T-cell (primary cell): Measurements from ENCODE around the gene CTSH. TPM values are rescaled to one million over a fixed set of nuclear protein-coding genes. Genes with fewer than 3 reads are reported as not detected.
A peak's percentile ranks its signal among the peaks of the same experiment; 100 is the strongest.
"Not testable (repeated sequence)": the region's sequence is repeated elsewhere in the genome, so short reads cannot be mapped to it uniquely, and the experiment has no call there.

ENCODE experiments used
- ATAC-seq, 4 experiments: fragments of 200-7000 bp in 3 of 4; fragments of 150-1000 bp in 1 of 4; cut with Tn5 transposase; replicated peaks in 1 of 4; 1 replicate in 3 of 4; 2 replicates in 1 of 4; pipeline ENCODE4 v1.10.0; 2021; ENCODE audit warnings: moderate library complexity in 3 of 4, mild to moderate bottlenecking in 2 of 4, moderate number of reproducible peaks in 1 of 4
- CTCF ChIA-PET, 2 donors: fragments of 300-600 bp; sonication (Branson Sonifier 250); formaldehyde crosslinking; loops; one replicate each; lab custom pipeline; 2022; ENCODE audit warnings: antibody characterized with exemption in 2 of 2; lab: Charles Lee
- POLR2A ChIA-PET, 2 donors: fragments of 300-600 bp; sonication (Branson Sonifier 250); formaldehyde crosslinking; loops; one replicate each; lab custom pipeline; 2022; ENCODE audit warnings: antibody characterized with exemption in 2 of 2; lab: Charles Lee
- DNase-seq, 35 experiments: peaks; one replicate each; pipeline versions ENCODE4 v3.0.0 to v3.0.0-alpha.2; 2013 to 2023
- H3K27ac ChIP-seq: one replicate; pipeline ENCODE4 v1.5.1; 2013; ENCODE audit warnings: low read length
- H3K27me3 ChIP-seq, 2 experiments: replicated peaks in 1 of 2; 1 replicate in 1 of 2; 2 replicates in 1 of 2; pipeline versions ENCODE4 v1.6.1 to v1.7.0; 2013; ENCODE audit warnings: low read length in 1 of 2, mixed read lengths in 1 of 2; ENCODE audit not compliant: control insufficient read depth in 2 of 2, insufficient read depth in 2 of 2; ENCODE audit errors: extremely low read depth in 1 of 2
- H3K36me3 ChIP-seq, 2 donors: 1 replicate in 1 of 2; 2 replicates in 1 of 2; pipeline versions ENCODE4 v1.6.1 to v1.7.0; 2013; ENCODE audit warnings: low read length in 1 of 2; ENCODE audit not compliant: control insufficient read depth in 2 of 2, insufficient read depth in 1 of 2; ENCODE audit errors: extremely low read depth in 1 of 2
- H3K4me1 ChIP-seq, 2 experiments: 1 replicate in 1 of 2; 2 replicates in 1 of 2; pipeline versions ENCODE4 v1.6.1 to v1.7.0; 2013; ENCODE audit warnings: low read length in 2 of 2, mixed read lengths in 1 of 2; ENCODE audit not compliant: insufficient read depth in 2 of 2, control insufficient read depth in 1 of 2; ENCODE audit errors: extremely low read depth in 1 of 2
- H3K4me3 ChIP-seq, 2 donors: 1 replicate in 1 of 2; 2 replicates in 1 of 2; pipeline versions ENCODE4 v1.5.1 to v1.7.0; 2013; ENCODE audit warnings: mild to moderate bottlenecking in 2 of 2, low read length in 1 of 2, moderate library complexity in 1 of 2; ENCODE audit not compliant: control insufficient read depth in 1 of 2; ENCODE audit errors: extremely low read depth in 1 of 2
- H3K9me3 ChIP-seq: 2 replicates; pipeline ENCODE4 v1.7.0; 2013
- H3K27ac Mint-ChIP-seq, 2 donors: one replicate each; pipeline ENCODE4 v1.8.0; 2020 to 2021; ENCODE audit warnings: mild to moderate bottlenecking in 2 of 2, mixed read lengths in 2 of 2
- H3K27me3 Mint-ChIP-seq, 2 donors: one replicate each; pipeline ENCODE4 v1.8.0; 2021 to 2022; ENCODE audit warnings: mixed read lengths in 2 of 2
- H3K36me3 Mint-ChIP-seq: one replicate; pipeline ENCODE4 v1.8.0; 2021; ENCODE audit warnings: mixed read lengths
- H3K4me1 Mint-ChIP-seq, 3 donors: one replicate each; pipeline ENCODE4 v1.8.0; 2020 to 2022; ENCODE audit warnings: mixed read lengths in 3 of 3, mild to moderate bottlenecking in 1 of 3
- H3K4me3 Mint-ChIP-seq, 3 donors: one replicate each; pipeline ENCODE4 v1.8.0; 2020 to 2022; ENCODE audit warnings: mild to moderate bottlenecking in 3 of 3, mixed read lengths in 3 of 3, moderate library complexity in 3 of 3
- H3K9me3 Mint-ChIP-seq, 3 donors: one replicate each; pipeline ENCODE4 v1.8.0; 2020 to 2022; ENCODE audit warnings: mixed read lengths in 3 of 3
- WGBS: methylation state at CpG from one replicate; pipeline ENCODE4 v1.1.5; 2013; ENCODE audit warnings: missing lambda C conversion rate; ENCODE audit not compliant: insufficient coverage; 5-methylcytosine and 5-hydroxymethylcytosine counted together
- total RNA-seq, 35 experiments: library from RNA in 6 of 35; stranded (reverse) in 6 of 35; fragments of 120-200 nt in 1 of 35; gene quantifications; one replicate each; pipeline versions ENCODE4 v1.2.1 to v1.2.4 and lab custom pipeline; 2013 to 2026

Gene CTSH
- total RNA-seq, 5 donors from 2014 or later (not counting 1 experiment from before 2014, with no cell fraction given): 8.5 to 49.7 (median 19.2) TPM

DNA sequence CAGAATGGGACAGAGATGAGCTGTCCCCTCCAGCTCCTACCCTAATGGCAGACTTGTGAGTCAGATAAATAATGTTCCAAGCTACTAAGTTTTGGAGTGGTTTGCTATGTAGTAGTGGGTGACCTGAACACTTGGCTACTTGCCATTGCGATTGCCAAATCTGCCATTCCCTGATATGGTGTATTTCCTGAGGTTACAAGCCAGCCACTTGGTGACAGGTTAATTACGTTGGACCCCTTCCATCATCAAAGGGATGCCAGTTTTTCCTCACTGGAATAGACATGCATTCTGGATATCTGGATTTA, 38.6 kb downstream of the CTSH start:
- Histone ChIP-seq H3K27ac (no peak overlapping the region), H3K36me3 (peaks cover 6 to 78% of the 10 kb centered on the region in 2 donors), H3K4me3 (no peak overlapping the region), H3K4me1 (no peaks in the 10 kb centered on the region), H3K27me3 (no peaks in the 10 kb centered on the region), H3K9me3 (no peaks in the 10 kb centered on the region)
- H3K36me3 Mint-ChIP-seq: peaks cover 63% of the 10 kb centered on the region
- peaks cover 21 to 33% (median 33%) of the 10 kb centered on the region in 3 donors for H3K4me1 Mint-ChIP-seq
- no peaks in the 10 kb centered on the region for H3K9me3 Mint-ChIP-seq
- H3K27ac Mint-ChIP-seq: no peak overlapping the region
- no peaks in the 10 kb centered on the region for H3K27me3 Mint-ChIP-seq
- no peak overlapping the region for H3K4me3 Mint-ChIP-seq
- ATAC-seq (no peak), DNase-seq (no peak)
- WGBS: 100% methylated on average over 1 of the region's 2 CpGs
- CTCF ChIA-PET: no interaction called here
- POLR2A ChIA-PET: no interaction called here

DNA sequence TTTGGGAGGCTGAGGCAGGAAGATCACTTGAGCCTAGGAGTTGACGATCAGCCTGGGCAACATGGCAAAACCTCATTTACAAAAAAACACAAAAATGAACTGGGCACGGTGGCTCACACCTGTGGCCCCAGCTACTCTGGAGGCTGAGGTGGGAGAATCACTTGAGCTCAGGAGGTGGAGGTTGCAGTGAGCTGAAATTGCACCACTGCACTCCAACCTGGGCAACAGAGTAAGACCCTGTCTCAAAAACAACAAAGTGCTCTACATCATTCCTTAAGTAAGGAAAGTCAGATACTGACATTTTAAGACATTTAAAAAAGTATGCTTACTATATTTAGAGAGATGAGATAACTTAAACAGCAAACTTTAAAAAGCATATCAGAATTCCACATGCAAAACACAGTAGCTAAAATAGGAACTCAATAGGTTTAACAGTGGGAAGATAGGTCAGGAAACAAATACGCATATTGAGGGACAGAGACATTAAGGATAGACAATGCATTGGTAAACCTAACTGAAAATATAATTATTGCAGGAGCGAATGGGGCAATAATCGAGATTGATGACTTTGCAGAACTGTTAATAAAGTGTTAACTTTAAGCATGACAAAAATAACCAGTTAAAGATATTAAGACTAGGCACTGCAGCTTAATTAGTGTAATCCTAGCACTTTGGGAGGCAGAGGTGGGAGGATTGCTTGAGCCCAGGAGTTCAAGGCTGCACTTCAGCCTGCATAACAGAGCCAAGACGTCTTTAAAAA, 40.1 kb downstream of the CTSH start:
- H3K9me3 ChIP-seq: no peaks in the 10 kb centered on the region
- no peak overlapping the region for H3K27ac ChIP-seq
- peaks cover 60% of the 10 kb centered on the region for H3K36me3 Mint-ChIP-seq
- H3K4me1 Mint-ChIP-seq: peaks cover 14 to 25% (median 23%) of the 10 kb centered on the region in 3 donors
- no peak for DNase-seq
- no CpG with 5 or more reads among the region's 6 CpGs for WGBS
- ChIA-PET POLR2A (no interaction called here), CTCF (interaction anchor here (0.7 kb wide), 2 partner anchors 12 to 279 kb away, joined by 6 to 8 read pairs; no protein-coding TSS in a partner anchor)
- no peak overlapping the region for H3K4me3 ChIP-seq
- no peaks in the 10 kb centered on the region for H3K27me3 Mint-ChIP-seq
- H3K4me3 Mint-ChIP-seq: no peak overlapping the region
- peaks cover 10 to 80% of the 10 kb centered on the region in 2 donors for H3K36me3 ChIP-seq
- H3K9me3 Mint-ChIP-seq: no peaks in the 10 kb centered on the region
- peak overlapping the region in 1 of 2 donors; percentile 34 for H3K27ac Mint-ChIP-seq
- no peak for ATAC-seq
- H3K27me3 ChIP-seq: no peaks in the 10 kb centered on the region
- H3K4me1 ChIP-seq: no peaks in the 10 kb centered on the region

DNA sequence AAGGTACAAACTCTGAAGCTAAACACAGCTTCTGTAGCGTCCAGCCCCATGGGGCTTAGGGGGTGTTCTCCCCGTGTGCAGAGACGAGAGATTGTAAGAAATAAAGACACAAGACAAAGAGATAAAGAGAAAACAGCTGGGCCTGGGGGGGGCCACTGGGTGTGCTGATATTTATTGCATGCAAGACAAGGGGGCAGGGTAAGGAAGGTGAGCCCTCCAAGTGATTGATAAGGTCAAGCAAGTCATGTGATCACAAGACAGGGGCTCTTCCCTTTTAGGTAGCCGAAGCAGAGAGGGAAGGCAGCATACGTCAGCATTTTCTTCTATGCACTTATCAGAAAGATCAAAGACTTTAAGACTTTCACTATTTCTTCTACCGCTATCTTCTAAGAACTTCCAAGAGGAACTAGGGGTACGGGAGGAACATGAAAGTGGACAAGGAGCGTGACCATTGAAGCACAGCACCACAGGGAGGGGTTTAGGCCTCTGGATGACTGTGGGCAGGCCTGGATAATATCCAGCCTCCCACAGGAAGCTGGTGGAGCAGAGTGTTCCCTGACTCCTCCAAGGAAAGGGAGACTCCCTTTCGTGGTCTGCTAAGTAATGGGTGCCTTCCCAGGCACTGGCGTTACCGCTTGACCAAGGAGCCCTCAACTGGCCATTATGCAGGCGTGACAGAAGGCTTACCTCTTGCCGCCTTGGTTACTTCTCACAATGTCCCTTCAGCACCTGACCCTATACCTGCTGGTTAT, 42.4 kb downstream of the CTSH start:
- Mint-ChIP-seq H3K27ac (peak overlapping the region in 1 of 2 donors; percentile 3), H3K4me1 (peaks cover 11 to 21% (median 16%) of the 10 kb centered on the region in 3 donors), H3K36me3 (peaks cover 61% of the 10 kb centered on the region)
- H3K4me1 ChIP-seq, CTCF ChIA-PET, H3K27me3 ChIP-seq, DNase-seq, H3K27ac ChIP-seq, ATAC-seq, H3K27me3 Mint-ChIP-seq, H3K4me3 Mint-ChIP-seq, H3K9me3 Mint-ChIP-seq, H3K4me3 ChIP-seq, H3K9me3 ChIP-seq: not testable (repeated sequence)
- POLR2A ChIA-PET: interaction anchor here in 1 of 2 donors (0.6 kb wide), 1 partner anchor 23 kb away, joined by 12 read pairs; no protein-coding TSS in a partner anchor
- 73% methylated on average over 3 of the region's 13 CpGs for WGBS
- peaks cover 19 to 85% of the 10 kb centered on the region in 2 donors for H3K36me3 ChIP-seq

DNA sequence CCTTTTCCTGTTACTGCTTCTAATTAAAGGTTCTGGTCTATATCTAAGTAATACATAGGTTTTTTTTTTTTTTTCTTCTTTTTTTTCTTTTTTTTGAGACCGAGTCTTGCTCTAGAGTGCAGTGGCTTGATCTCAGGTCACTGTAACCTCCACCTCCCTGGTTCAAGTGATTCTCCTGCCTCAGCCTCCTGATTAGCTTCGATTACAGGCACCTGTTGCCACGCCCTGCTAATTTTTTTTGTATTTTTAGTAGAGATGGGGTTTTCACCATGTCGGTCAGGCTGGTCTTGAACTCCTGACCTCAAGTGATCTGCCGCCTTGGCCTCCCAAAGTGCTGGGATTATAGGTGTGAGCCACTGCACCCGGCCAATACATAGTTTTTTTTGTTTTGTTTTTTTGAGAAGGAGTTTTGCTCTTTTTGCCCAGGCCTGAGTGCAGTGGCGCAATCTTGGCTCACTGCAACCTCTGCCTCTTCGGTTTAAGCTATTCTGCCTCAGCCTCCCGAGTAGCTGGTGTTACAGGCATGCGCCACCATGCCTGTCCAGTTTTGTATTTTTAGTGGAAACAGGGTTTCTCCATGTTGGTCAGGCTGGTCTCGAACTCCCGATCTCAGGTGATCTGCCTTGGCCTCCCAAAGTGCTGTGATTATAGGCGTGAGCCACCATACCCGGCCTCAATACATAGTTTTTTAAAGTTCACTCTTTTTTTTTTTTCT, 43.9 kb downstream of the CTSH start:
- not testable (repeated sequence) for H3K27me3 ChIP-seq, H3K4me3 Mint-ChIP-seq, H3K4me1 ChIP-seq, DNase-seq, H3K9me3 ChIP-seq, H3K4me3 ChIP-seq, H3K9me3 Mint-ChIP-seq, ATAC-seq, H3K27me3 Mint-ChIP-seq, H3K27ac ChIP-seq, H3K27ac Mint-ChIP-seq
- Mint-ChIP-seq H3K4me1 (peaks cover 6 to 13% (median 7%) of the 10 kb centered on the region in 3 donors), H3K36me3 (peaks cover 57% of the 10 kb centered on the region)
- ChIA-PET CTCF (interaction anchor here in 1 of 2 donors (1.0 kb wide), 1 partner anchor 7 kb away, joined by 3 read pairs; no protein-coding TSS in a partner anchor), POLR2A (interaction anchor here in 1 of 2 donors (0.7 kb wide), 1 partner anchor 16 kb away, joined by 3 read pairs; no protein-coding TSS in a partner anchor)
- 97% methylated on average over 6 of the region's 14 CpGs for WGBS
- peaks cover 19 to 78% of the 10 kb centered on the region in 2 donors for H3K36me3 ChIP-seq

DNA sequence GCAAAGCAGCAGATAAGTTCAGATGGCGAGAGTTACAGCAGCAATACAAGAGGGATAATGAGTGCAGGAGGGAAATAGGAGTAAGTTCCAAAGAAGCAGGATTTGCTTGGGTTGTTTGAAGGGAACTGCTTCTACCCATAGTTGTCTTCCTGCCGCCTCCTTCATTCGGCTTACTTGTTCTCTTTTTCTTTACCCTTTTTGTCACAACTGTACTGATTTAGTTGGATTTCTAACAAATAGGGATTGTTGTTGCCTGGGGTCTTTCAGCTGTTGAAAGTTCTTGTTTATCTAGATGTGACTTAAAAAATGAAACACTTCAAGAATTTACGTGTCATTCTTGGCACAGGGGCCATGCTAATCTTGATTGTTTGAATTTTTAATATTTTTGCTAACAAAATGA, 46.3 kb downstream of the CTSH start:
- ChIA-PET POLR2A (no interaction called here), CTCF (no interaction called here)
- no peak overlapping the region for H3K27ac Mint-ChIP-seq

DNA sequence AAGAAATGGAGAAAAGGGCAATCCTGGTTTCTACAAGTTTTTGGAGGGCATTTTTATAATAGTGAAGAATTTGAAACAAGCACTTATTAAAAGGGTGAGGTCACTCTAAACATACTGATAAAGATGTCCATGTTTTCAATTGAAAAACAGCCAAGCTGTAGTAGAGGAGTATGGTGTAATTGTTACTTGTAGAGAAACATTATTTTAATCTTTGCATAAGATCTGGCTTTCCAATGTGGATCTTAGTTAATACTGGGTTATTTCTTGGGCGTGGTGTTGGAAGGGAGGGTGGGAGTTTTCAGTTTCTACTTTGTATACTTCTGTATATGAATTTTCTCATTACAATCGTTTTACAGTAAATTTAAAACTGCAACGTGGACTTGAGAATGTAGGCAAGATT, 49.4 kb downstream of the CTSH start:
- no peak for ATAC-seq
- H3K9me3 Mint-ChIP-seq: no peaks in the 10 kb centered on the region
- no peak overlapping the region for H3K27ac Mint-ChIP-seq
- no peaks in the 10 kb centered on the region for H3K27me3 Mint-ChIP-seq
- no peak for DNase-seq
- no peaks in the 10 kb centered on the region for H3K9me3 ChIP-seq
- H3K4me1 Mint-ChIP-seq: peaks cover 6 to 17% (median 11%) of the 10 kb centered on the region in 3 donors
- CTCF ChIA-PET: interaction anchor here in 1 of 2 donors (0.5 kb wide), 1 partner anchor 16 kb away, joined by 7 read pairs; no protein-coding TSS in a partner anchor
- POLR2A ChIA-PET: no interaction called here
- no CpG with 5 or more reads among the region's 3 CpGs for WGBS
- no peaks in the 10 kb centered on the region for H3K27me3 ChIP-seq
- H3K36me3 Mint-ChIP-seq: peaks cover 70% of the 10 kb centered on the region
- no peak overlapping the region for H3K4me3 ChIP-seq
- H3K36me3 ChIP-seq: peaks cover 13 to 80% of the 10 kb centered on the region in 2 donors
- no peaks in the 10 kb centered on the region for H3K4me1 ChIP-seq
- H3K4me3 Mint-ChIP-seq: no peak overlapping the region
- no peak overlapping the region for H3K27ac ChIP-seq

More for the DNA sequence above, 46.3 kb downstream of the CTSH start:
- DNase-seq (no peak), ATAC-seq (no peak)
- H3K4me3 ChIP-seq: no peak overlapping the region
- H3K27ac ChIP-seq: no peak overlapping the region
- H3K27me3 ChIP-seq: no peaks in the 10 kb centered on the region
- Mint-ChIP-seq H3K9me3 (no peaks in the 10 kb centered on the region), H3K4me3 (no peak overlapping the region), H3K27me3 (no peaks in the 10 kb centered on the region), H3K36me3 (peaks cover 56% of the 10 kb centered on the region), H3K4me1 (peaks cover 6 to 13% (median 6%) of the 10 kb centered on the region in 3 donors)
- WGBS: 100% methylated on average over 1 of the region's 4 CpGs
- H3K36me3 ChIP-seq: peaks cover 13 to 79% of the 10 kb centered on the region in 2 donors
- no peaks in the 10 kb centered on the region for H3K9me3 ChIP-seq
- no peaks in the 10 kb centered on the region for H3K4me1 ChIP-seq
